A549 (cell line): Measurements from ENCODE around the gene ASIC5.

Experiments
- CTCF ChIP-seq: fragments of >200 bp; sonication (Bioruptor Twin); formaldehyde crosslinking; IDR thresholded peaks from 3 replicates; pipeline ENCODE4 v1.5.1; 2016
- JUNB ChIP-seq: fragments of >200 bp; sonication (Bioruptor Twin); formaldehyde crosslinking; IDR thresholded peaks from 2 replicates; pipeline ENCODE4 v1.6.1; 2016

- no peak for TF ChIP-seq JUNB
- no peak for TF ChIP-seq CTCF
These were observed 10.2 kb downstream of the ASIC5 start for GRCh38 chr4:155855897-155856296.
